ENCODE results near the gene ABI3BP. TPM values are rescaled to one million over a fixed set of nuclear protein-coding genes. Genes with fewer than 3 reads are reported as not detected.
"Not testable (repeated sequence)": the region's sequence is repeated elsewhere in the genome, so short reads cannot be mapped to it uniquely, and the experiment has no call there.

Gene ABI3BP
- total RNA-seq, 2 donors from 2014 or later: 16.4 to 34.6 TPM

DNA sequence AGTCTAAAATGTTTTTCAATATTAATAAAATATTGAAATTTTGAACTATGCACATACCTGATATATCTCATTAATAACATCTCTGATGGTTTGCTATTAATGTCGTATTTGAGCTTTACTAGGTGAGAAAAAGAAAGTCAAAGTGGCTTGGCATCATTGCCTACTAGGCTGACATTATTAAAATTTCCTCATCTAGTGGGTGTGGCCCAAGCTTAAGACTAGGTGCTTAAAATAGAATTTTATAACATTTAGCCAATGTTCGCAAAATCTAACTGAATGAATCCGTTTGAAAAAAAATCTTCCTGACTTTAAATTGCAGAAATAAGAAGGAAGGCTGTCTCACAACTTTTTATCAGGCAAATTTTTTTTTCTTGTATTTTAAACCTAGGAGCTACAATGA, 46.1 kb downstream of the ABI3BP start:
- Histone ChIP-seq H3K27ac (no peak overlapping the region), H3K27me3 (no peaks in the 10 kb centered on the region), H3K9me3 (no peaks in the 10 kb centered on the region), H3K4me3 (no peak overlapping the region), H3K36me3 (no peaks in the 10 kb centered on the region), H3K9ac (ENCODE audit: low read depth in 2 of 2, low read length in 2 of 2) (no peak overlapping the region), H3K4me1 (no peaks in the 10 kb centered on the region)
- TF ChIP-seq, protein P1, sequence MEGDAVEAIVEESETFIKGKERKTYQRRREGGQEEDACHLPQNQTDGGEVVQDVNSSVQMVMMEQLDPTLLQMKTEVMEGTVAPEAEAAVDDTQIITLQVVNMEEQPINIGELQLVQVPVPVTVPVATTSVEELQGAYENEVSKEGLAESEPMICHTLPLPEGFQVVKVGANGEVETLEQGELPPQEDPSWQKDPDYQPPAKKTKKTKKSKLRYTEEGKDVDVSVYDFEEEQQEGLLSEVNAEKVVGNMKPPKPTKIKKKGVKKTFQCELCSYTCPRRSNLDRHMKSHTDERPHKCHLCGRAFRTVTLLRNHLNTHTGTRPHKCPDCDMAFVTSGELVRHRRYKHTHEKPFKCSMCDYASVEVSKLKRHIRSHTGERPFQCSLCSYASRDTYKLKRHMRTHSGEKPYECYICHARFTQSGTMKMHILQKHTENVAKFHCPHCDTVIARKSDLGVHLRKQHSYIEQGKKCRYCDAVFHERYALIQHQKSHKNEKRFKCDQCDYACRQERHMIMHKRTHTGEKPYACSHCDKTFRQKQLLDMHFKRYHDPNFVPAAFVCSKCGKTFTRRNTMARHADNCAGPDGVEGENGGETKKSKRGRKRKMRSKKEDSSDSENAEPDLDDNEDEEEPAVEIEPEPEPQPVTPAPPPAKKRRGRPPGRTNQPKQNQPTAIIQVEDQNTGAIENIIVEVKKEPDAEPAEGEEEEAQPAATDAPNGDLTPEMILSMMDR (IDR thresholded peaks at IDR 0.05): no peak
- no peak for DNase-seq
- intact Hi-C loops (cut with DNase I): no loop called here

DNA sequence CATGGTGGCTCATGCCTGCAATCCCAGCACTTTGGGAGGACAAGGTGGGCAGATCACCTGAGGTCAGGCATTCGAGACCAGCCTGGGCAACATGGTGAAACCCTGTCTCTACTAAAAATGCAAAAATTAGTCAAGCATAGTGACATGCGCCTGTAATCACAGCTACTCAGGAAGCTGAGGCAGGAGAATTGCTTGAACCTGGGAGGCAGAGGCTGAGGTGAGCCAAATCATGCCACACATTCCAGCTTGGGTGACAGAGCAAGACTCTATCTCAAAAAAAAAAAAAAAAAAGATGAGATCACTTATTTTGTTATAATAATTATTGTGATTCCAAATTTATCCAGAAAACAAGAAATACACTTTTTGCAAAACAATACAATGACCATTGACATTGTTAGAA, 47.1 kb downstream of the ABI3BP start:
- H3K4me3 ChIP-seq; H3K9me3 ChIP-seq; H3K27ac ChIP-seq; H3K36me3 ChIP-seq; intact Hi-C loops (cut with DNase I); H3K9ac ChIP-seq (ENCODE audit: low read depth in 2 of 2, low read length in 2 of 2); DNase-seq; H3K27me3 ChIP-seq; H3K4me1 ChIP-seq: not testable (repeated sequence)

DNA sequence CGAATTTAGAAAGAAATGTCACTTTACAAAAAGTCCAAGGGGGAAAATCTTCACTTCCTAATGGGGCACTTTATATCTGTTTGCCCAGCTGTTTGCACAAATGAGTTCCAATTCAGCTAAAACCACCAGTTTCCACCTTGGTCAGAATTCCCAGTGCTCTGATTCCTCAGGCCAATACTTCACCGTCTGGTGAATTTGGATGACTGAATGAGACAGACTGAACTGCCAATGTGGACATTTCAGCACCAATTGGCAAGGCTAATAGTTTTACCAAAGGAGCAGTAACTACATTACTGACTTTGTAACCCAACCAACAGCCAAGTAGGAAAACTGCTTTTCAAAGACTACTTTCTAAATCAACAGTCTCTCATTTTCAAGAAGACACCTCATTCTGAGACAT, 51.8 kb downstream of the ABI3BP start:
- H3K27ac ChIP-seq: no peak overlapping the region
- intact Hi-C loops (cut with DNase I): no loop called here
- TF ChIP-seq, protein P1 (IDR thresholded peaks at IDR 0.05): no peak

DNA sequence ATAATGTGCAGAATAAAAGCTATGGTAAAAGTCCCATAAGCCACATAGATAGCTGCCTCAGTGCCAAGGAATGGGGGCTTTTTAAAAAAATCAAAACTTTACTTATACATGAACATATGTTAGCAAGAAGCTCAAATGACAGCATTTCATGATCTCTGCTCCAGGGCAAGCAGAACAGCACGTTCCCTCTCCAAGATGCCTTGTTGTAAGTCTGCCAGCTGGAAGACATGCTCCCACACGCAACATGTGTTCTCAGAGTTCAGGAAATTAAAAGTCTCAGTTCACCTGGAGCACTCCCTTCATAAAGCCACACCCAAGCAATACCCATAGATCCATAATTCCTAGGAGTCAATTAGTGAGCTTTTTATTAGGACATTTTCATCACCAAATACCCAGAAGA, 52.2 kb downstream of the ABI3BP start:
- TF ChIP-seq, protein P1 (IDR thresholded peaks at IDR 0.05): no peak
- Histone ChIP-seq H3K9ac (ENCODE audit: low read depth in 2 of 2, low read length in 2 of 2) (no peak overlapping the region), H3K4me3 (no peak overlapping the region), H3K27me3 (no peaks in the 10 kb centered on the region), H3K9me3 (no peaks in the 10 kb centered on the region), H3K4me1 (no peaks in the 10 kb centered on the region), H3K27ac (no peak overlapping the region), H3K36me3 (no peaks in the 10 kb centered on the region)
- DNase-seq: no peak
- intact Hi-C loops (cut with DNase I): no loop called here

More for the DNA sequence above, 51.8 kb downstream of the ABI3BP start:
- Histone ChIP-seq H3K4me1 (no peaks in the 10 kb centered on the region), H3K9ac (ENCODE audit: low read depth in 2 of 2, low read length in 2 of 2) (no peak overlapping the region), H3K9me3 (no peaks in the 10 kb centered on the region), H3K27me3 (no peaks in the 10 kb centered on the region), H3K36me3 (no peaks in the 10 kb centered on the region), H3K4me3 (no peak overlapping the region)
- no peak for DNase-seq

DNA sequence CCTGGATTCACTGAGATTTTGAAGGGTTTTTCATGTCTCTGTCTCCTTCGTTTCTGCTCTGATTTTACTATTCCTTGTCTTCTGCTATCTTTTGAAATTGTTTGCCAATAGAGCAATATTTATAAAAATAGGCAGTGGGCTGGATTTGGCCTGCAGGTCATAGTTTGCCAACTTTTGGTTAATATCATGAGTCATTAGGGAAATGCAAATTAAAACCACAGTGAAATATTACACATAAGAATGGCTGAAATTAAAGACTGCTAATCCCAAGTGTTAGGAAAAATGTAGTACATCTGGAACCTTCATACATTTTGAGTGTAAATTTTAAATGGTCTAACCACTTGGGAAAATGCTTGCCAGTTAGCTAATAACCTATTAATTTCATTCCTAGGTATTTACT, 56.3 kb downstream of the ABI3BP start:
- no peak overlapping the region for H3K4me3 ChIP-seq
- no peak for DNase-seq
- no peak overlapping the region for H3K27ac ChIP-seq
- H3K4me1 ChIP-seq: no peaks in the 10 kb centered on the region
- TF ChIP-seq, protein P1 (IDR thresholded peaks at IDR 0.05): no peak
- no peaks in the 10 kb centered on the region for H3K27me3 ChIP-seq
- H3K9me3 ChIP-seq: no peaks in the 10 kb centered on the region
- intact Hi-C loops (cut with DNase I): no loop called here
- H3K9ac ChIP-seq (ENCODE audit: low read depth in 2 of 2, low read length in 2 of 2): no peak overlapping the region
- no peaks in the 10 kb centered on the region for H3K36me3 ChIP-seq

DNA sequence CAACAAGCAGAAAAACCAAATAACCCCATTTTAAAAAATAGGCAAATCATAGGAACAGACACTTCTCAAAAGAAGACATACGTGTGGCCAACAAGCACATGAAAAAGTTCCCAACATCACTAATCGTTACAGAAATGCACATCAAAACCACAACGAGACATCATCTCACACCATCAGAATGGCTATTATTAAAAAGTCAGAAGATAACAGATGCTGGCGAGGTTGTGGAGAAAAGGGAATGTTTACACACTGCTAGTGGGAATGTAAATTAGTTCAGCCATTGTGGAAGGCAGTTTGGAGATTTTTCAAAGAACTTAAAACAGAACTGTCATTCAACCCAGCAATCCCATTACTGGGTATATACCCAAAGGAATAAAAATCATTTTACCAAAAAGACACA, 60.7 kb downstream of the ABI3BP start:
- no peaks in the 10 kb centered on the region for H3K4me1 ChIP-seq
- intact Hi-C loops (cut with DNase I): no loop called here
- no peak overlapping the region for H3K27ac ChIP-seq
- no peak overlapping the region for H3K9ac ChIP-seq (ENCODE audit: low read depth in 2 of 2, low read length in 2 of 2)
- no peaks in the 10 kb centered on the region for H3K36me3 ChIP-seq
- H3K27me3 ChIP-seq: no peaks in the 10 kb centered on the region
- H3K4me3 ChIP-seq: no peak overlapping the region
- no peaks in the 10 kb centered on the region for H3K9me3 ChIP-seq
- TF ChIP-seq, protein P1 (IDR thresholded peaks at IDR 0.05): no peak
- no peak for DNase-seq

All from colonic mucosa (tissue), 4 donors.